ENCODE data around the gene RCSD1. TPM values are rescaled to one million over a fixed set of nuclear protein-coding genes. Genes with fewer than 3 reads are reported as not detected.

Gene RCSD1
- total and polyA plus RNA-seq, 12 donors: 3.3 to 15.4 (median 9.4) TPM

DNA sequence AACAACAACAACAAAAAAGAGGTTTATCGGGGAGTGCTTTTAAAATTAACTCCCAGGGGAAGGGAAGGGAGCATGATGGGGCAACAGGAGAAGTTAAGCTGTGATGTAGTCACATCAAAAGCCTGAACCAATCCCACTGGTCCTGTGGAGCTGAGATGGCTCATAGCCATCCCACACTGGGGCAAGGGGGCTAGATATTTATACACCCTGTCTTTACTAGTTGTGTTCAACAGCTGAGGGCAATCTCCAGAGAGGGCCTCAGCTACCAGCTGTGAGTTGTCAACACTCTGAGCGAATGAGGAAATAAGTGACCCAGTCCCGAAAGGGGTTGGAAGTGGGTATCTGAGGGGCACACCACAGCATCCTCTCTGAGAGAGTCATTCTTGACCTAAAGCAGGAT is 45.5 kb upstream of the RCSD1 start:
- H3K9me3 ChIP-seq (replicated peaks in 1 of 3): no peaks in the 10 kb centered on the region
- no peak overlapping the region for H3K4me3 ChIP-seq
- H3K4me1 ChIP-seq (replicated peaks in 1 of 2): no peaks in the 10 kb centered on the region
- no peaks in the 10 kb centered on the region for H3K27me3 ChIP-seq
- no peak overlapping the region for H3K27ac ChIP-seq
- intact Hi-C loops (cut with DNase I): no loop called here
- TF ChIP-seq POLR2A (IDR thresholded peaks at IDR 0.05): no peak
- TF ChIP-seq, protein P1, sequence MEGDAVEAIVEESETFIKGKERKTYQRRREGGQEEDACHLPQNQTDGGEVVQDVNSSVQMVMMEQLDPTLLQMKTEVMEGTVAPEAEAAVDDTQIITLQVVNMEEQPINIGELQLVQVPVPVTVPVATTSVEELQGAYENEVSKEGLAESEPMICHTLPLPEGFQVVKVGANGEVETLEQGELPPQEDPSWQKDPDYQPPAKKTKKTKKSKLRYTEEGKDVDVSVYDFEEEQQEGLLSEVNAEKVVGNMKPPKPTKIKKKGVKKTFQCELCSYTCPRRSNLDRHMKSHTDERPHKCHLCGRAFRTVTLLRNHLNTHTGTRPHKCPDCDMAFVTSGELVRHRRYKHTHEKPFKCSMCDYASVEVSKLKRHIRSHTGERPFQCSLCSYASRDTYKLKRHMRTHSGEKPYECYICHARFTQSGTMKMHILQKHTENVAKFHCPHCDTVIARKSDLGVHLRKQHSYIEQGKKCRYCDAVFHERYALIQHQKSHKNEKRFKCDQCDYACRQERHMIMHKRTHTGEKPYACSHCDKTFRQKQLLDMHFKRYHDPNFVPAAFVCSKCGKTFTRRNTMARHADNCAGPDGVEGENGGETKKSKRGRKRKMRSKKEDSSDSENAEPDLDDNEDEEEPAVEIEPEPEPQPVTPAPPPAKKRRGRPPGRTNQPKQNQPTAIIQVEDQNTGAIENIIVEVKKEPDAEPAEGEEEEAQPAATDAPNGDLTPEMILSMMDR (IDR thresholded peaks at IDR 0.05): no peak
- no peaks in the 10 kb centered on the region for H3K36me3 ChIP-seq (replicated peaks in 1 of 2)
- DNase-seq: no peak
- 84 to 90% (median 87%) methylated on average over 3 of the region's 3 CpGs for WGBS, 4 donors

DNA sequence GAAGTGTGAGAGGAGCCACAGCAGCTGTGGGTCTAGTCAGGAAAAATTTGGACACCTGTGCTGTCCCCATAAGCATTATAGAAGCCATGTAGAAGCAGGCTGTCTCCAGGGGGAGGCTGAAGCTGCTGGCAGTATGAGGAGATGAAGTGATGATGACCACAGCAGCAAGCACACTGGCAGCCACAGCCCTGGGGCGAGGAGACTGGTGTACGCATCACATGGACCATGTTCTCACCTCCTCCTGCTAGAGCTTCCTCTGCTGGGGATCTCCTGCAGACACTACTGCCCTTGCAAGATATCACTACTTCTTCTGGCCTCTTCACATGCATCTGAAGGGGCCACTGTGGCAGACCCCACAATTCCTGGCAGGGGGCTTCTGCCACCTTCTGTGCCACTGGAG is 42.7 kb upstream of the RCSD1 start:
- intact Hi-C loops (cut with DNase I): no loop called here
- DNase-seq: no peak
- H3K36me3 ChIP-seq (replicated peaks in 1 of 2): no peaks in the 10 kb centered on the region
- no peaks in the 10 kb centered on the region for H3K9me3 ChIP-seq (replicated peaks in 1 of 3)
- H3K4me1 ChIP-seq (replicated peaks in 1 of 2): no peaks in the 10 kb centered on the region
- H3K27me3 ChIP-seq: no peaks in the 10 kb centered on the region
- TF ChIP-seq POLR2A (IDR thresholded peaks at IDR 0.05): no peak
- TF ChIP-seq, protein P1 (IDR thresholded peaks at IDR 0.05): no peak
- H3K4me3 ChIP-seq: no peak overlapping the region
- WGBS, 4 donors: 92 to 93% (median 92%) methylated on average over 2 of the region's 2 CpGs; no CpG with 5 or more reads in 1 of the 4 donors
- H3K27ac ChIP-seq: no peak overlapping the region

DNA sequence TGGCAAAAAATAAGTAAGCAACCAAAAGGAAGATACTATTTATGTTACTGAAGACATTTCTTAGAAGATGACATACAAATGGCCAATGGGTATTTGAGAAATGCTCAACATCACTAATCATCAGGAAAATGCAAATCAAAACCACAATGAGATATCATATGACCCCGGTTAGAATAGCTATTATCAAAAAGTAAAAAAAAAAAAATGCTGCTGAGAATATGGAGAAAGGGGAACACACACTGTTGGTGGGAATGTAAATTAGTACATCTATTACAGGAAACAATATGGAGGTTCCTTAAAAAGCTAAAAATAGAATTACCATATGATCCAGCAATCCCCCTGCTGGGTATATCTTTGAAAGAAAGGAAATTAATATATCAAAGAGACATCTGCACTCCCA is 42.2 kb upstream of the RCSD1 start:
- WGBS, 4 donors: 78 to 90% (median 80%) methylated on average over 1 of the region's 1 CpG
- intact Hi-C loops (cut with DNase I): no loop called here
- Histone ChIP-seq H3K27ac (no peak overlapping the region), H3K36me3 (replicated peaks in 1 of 2) (no peaks in the 10 kb centered on the region), H3K4me3 (no peak overlapping the region), H3K4me1 (replicated peaks in 1 of 2) (no peaks in the 10 kb centered on the region), H3K9me3 (replicated peaks in 1 of 3) (no peaks in the 10 kb centered on the region), H3K27me3 (no peaks in the 10 kb centered on the region)
- DNase-seq: no peak
- TF ChIP-seq POLR2A (IDR thresholded peaks at IDR 0.05): no peak
- TF ChIP-seq, protein P1 (IDR thresholded peaks at IDR 0.05): no peak

DNA sequence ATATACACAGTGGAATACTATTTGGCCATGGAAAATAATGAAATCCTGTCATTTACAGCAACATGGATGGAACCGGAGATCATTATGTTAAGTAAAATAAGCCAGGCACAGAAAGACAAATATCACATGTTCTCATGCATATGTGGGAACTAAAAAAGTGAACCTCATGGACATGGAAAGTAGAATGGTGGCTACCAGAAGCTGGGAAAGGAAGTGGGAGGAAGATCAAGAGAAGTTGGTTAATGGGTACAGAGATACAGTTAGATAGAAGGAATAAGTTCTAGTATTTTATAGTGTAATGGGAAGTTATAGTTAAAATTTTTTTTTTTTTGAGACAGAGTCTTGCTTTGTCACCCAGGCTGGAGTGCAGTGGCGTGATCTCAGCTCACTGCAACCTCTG is 41.7 kb upstream of the RCSD1 start:
- intact Hi-C loops (cut with DNase I): no loop called here
- DNase-seq: no peak
- 72 to 83% (median 79%) methylated on average over 2 of the region's 2 CpGs for WGBS, 4 donors
- Histone ChIP-seq H3K27me3 (no peaks in the 10 kb centered on the region), H3K9me3 (replicated peaks in 1 of 3) (no peaks in the 10 kb centered on the region), H3K4me3 (no peak overlapping the region), H3K36me3 (replicated peaks in 1 of 2) (no peaks in the 10 kb centered on the region), H3K4me1 (replicated peaks in 1 of 2) (no peaks in the 10 kb centered on the region), H3K27ac (no peak overlapping the region)
- no peak for TF ChIP-seq POLR2A (IDR thresholded peaks at IDR 0.05)

DNA sequence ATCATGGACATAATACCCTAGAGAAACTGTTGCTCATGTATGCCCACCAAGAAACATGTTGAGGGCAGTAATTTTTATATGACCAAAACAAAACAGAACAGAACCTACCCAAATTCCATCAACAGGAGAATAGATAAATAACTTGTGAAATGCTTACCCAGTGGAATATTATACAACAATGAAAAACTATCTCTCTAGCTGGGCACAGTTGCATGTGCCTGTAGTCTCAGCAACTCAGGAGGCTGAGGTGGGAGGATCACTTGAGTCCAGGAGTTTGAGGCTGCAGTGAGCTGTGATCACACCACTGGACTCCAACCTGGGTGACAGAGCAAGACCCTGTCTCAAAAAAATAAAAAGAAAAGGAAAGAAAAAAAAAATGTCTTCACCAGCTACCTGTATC is 37.6 kb upstream of the RCSD1 start:
- TF ChIP-seq POLR2A (IDR thresholded peaks at IDR 0.05): no peak
- TF ChIP-seq, protein P1 (IDR thresholded peaks at IDR 0.05): no peak
- H3K9me3 ChIP-seq (replicated peaks in 1 of 3): no peaks in the 10 kb centered on the region

More for the DNA sequence above, 37.6 kb upstream of the RCSD1 start:
- no peaks in the 10 kb centered on the region for H3K4me1 ChIP-seq (replicated peaks in 1 of 2)
- H3K27me3 ChIP-seq: no peaks in the 10 kb centered on the region
- no peak overlapping the region for H3K4me3 ChIP-seq
- no peak for DNase-seq
- no peak overlapping the region for H3K27ac ChIP-seq
- intact Hi-C loops (cut with DNase I): no loop called here
- H3K36me3 ChIP-seq (replicated peaks in 1 of 2): no peaks in the 10 kb centered on the region
